Measurements from ENCODE around the gene PPM1H.
"Not testable (repeated sequence)": the region's sequence is repeated elsewhere in the genome, so short reads cannot be mapped to it uniquely, and the experiment has no call there.

PPM1H gene

GRCh38 chr12:62907561-62907960 lies 27.4 kb downstream of the PPM1H start:
- no peak for DNase-seq

GRCh38 chr12:62907078-62907477 lies 27.9 kb downstream of the PPM1H start:
- DNase-seq = no peak

- DNase-seq = no peak
Observed at GRCh38 chr12:62903151-62903550, 31.8 kb downstream of the PPM1H start.

GRCh38 chr12:62900686-62901272 lies 34.2 kb downstream of the PPM1H start:
- DNase-seq = no peak

GRCh38 chr12:62899568-62900390 lies 35.2 kb downstream of the PPM1H start:
- no peak for DNase-seq

- no peak for DNase-seq
Observed at GRCh38 chr12:62898526-62898925, 36.4 kb downstream of the PPM1H start.

- no peak for DNase-seq
Observed at GRCh38 chr12:62895351-62895877, 39.5 kb downstream of the PPM1H start.

GRCh38 chr12:62893276-62893675 lies 41.7 kb downstream of the PPM1H start:
- DNase-seq = no peak

GRCh38 chr12:62891805-62892549 lies 43.0 kb downstream of the PPM1H start:
- DNase-seq = no peak

- DNase-seq = no peak
Observed at GRCh38 chr12:62888454-62889110, 46.4 kb downstream of the PPM1H start.

GRCh38 chr12:62886796-62887195 lies 48.2 kb downstream of the PPM1H start:
- no peak for DNase-seq

- no peak for DNase-seq
Observed at GRCh38 chr12:62885242-62885641, 49.7 kb downstream of the PPM1H start.

- DNase-seq = not testable (repeated sequence)
Observed at GRCh38 chr12:62884832-62885231, 50.1 kb downstream of the PPM1H start.

GRCh38 chr12:62882696-62883095 lies 52.3 kb downstream of the PPM1H start:
- no peak for DNase-seq

- DNase-seq = no peak
Observed at GRCh38 chr12:62882140-62882539, 52.8 kb downstream of the PPM1H start.

GRCh38 chr12:62879691-62880090 lies 55.3 kb downstream of the PPM1H start:
- DNase-seq = no peak

- DNase-seq = not testable (repeated sequence)
Observed at GRCh38 chr12:62879228-62879627, 55.7 kb downstream of the PPM1H start.

- no peak for DNase-seq
Observed at GRCh38 chr12:62878211-62878610, 56.7 kb downstream of the PPM1H start.

- DNase-seq = no peak
Observed at GRCh38 chr12:62876938-62877548, 57.9 kb downstream of the PPM1H start.

- no peak for DNase-seq
Observed at GRCh38 chr12:62873826-62874448, 61.0 kb downstream of the PPM1H start.

GRCh38 chr12:62873116-62873825 lies 61.7 kb downstream of the PPM1H start:
- no peak for DNase-seq
